ENCODE data around the gene ANTXR2. TPM values are rescaled to one million over a fixed set of nuclear protein-coding genes. Genes with fewer than 3 reads are reported as not detected.

The ANTXR2 gene
- total and polyA plus RNA-seq, 9 of the 15 experiments (the other 6 are each of a cell fraction or from before 2014, with no cell fraction given), result 10.1 to 83.8 (median 60.3) TPM

DNA sequence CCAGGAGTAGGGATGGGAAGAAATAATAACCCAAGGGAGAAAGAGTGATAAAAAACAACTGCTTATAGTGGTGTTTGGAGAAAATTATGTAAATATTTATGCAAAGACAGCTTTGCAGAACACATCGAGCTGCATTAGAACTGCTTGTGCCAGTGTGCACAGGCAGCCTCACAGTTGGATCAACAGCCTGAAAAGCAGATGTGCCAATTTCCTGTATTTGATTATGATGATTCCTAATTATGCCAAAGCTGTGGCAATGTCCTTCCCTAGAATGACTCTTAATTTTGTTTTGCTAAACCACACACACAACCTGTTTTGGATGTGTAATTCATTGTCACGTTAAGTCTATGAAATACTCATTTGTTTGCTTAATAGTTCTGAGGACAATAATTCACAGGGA, 30.6 kb upstream of the ANTXR2 start:
- in situ Hi-C loops (cut with MboI) (no loop called here), intact Hi-C loops (cut with micrococcal nuclease) (no loop called here)
- no peak overlapping the region for H2AFZ ChIP-seq (ENCODE audit: low read depth, low read length)
- no peak overlapping the region for H3K4me3 ChIP-seq
- no peak overlapping the region for H3K9ac ChIP-seq (ENCODE audit: insufficient read depth in 1 of 2, low read depth in 2 of 2, low read length in 2 of 2)
- no peak overlapping the region for H3K4me2 ChIP-seq (ENCODE audit: insufficient read depth, low read length)
- H4K20me1 ChIP-seq (replicated peaks; ENCODE audit: control insufficient read depth, insufficient read depth, low read length), result no peaks in the 10 kb centered on the region
- DNase-seq (ENCODE audit: extremely low read depth in 1 of 4, low spot score in 3 of 4) (no peak), ATAC-seq (no peak), FAIRE-seq (no peak)
- no peaks in the 10 kb centered on the region for H3K4me1 ChIP-seq (replicated peaks in 1 of 2; ENCODE audit: control insufficient read depth in 2 of 2, insufficient read depth in 2 of 2, low read length in 2 of 2)
- H3K27ac ChIP-seq (ENCODE audit: extremely low read depth, low read depth, low read length), result no peak overlapping the region
- POLR2A ChIA-PET, result no interaction called here
- TF ChIP-seq FOXM1 (IDR thresholded peaks at IDR 0.05; ENCODE audit: low read depth), result no peak
- TF ChIP-seq FOXM1 (CRISPR knock-in tag; IDR thresholded peaks at IDR 0.05; ENCODE audit: low read depth), result no peak
- TF ChIP-seq MCM3 (IDR thresholded peaks at IDR 0.05), result no peak
- TF ChIP-seq IFI16 (CRISPR knock-in tag; IDR thresholded peaks at IDR 0.05), result no peak
- TF ChIP-seq MCM5 (IDR thresholded peaks at IDR 0.05; ENCODE audit: low read depth), result no peak
- no peak for TF ChIP-seq KDM5B (IDR thresholded peaks at IDR 0.05; ENCODE audit: insufficient replicate concordance, low read depth, low read length)
- TF ChIP-seq MXD1 (CRISPR knock-in tag; IDR thresholded peaks at IDR 0.05; ENCODE audit: borderline replicate concordance, poor library complexity, severe bottlenecking), result no peak
- TF ChIP-seq ZNF384 (IDR thresholded peaks at IDR 0.05; ENCODE audit: low read depth, low read length), result no peak
- TF ChIP-seq, protein P1, sequence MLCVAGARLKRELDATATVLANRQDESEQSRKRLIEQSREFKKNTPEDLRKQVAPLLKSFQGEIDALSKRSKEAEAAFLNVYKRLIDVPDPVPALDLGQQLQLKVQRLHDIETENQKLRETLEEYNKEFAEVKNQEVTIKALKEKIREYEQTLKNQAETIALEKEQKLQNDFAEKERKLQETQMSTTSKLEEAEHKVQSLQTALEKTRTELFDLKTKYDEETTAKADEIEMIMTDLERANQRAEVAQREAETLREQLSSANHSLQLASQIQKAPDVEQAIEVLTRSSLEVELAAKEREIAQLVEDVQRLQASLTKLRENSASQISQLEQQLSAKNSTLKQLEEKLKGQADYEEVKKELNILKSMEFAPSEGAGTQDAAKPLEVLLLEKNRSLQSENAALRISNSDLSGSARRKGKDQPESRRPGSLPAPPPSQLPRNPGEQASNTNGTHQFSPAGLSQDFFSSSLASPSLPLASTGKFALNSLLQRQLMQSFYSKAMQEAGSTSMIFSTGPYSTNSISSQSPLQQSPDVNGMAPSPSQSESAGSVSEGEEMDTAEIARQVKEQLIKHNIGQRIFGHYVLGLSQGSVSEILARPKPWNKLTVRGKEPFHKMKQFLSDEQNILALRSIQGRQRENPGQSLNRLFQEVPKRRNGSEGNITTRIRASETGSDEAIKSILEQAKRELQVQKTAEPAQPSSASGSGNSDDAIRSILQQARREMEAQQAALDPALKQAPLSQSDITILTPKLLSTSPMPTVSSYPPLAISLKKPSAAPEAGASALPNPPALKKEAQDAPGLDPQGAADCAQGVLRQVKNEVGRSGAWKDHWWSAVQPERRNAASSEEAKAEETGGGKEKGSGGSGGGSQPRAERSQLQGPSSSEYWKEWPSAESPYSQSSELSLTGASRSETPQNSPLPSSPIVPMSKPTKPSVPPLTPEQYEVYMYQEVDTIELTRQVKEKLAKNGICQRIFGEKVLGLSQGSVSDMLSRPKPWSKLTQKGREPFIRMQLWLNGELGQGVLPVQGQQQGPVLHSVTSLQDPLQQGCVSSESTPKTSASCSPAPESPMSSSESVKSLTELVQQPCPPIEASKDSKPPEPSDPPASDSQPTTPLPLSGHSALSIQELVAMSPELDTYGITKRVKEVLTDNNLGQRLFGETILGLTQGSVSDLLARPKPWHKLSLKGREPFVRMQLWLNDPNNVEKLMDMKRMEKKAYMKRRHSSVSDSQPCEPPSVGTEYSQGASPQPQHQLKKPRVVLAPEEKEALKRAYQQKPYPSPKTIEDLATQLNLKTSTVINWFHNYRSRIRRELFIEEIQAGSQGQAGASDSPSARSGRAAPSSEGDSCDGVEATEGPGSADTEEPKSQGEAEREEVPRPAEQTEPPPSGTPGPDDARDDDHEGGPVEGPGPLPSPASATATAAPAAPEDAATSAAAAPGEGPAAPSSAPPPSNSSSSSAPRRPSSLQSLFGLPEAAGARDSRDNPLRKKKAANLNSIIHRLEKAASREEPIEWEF (CRISPR knock-in tag; IDR thresholded peaks at IDR 0.05), result no peak
- TF ChIP-seq ZNF23 (CRISPR knock-in tag; IDR thresholded peaks at IDR 0.05), result no peak
- no peak for TF ChIP-seq ZNF253 (CRISPR knock-in tag; conservative IDR thresholded peaks at IDR 0.05)
- TF ChIP-seq TAF9B (IDR thresholded peaks at IDR 0.05; ENCODE audit: partially characterized antibody), result no peak
- no peak for TF ChIP-seq ELK3 (CRISPR knock-in tag; IDR thresholded peaks at IDR 0.05)
- no peak for TF ChIP-seq BHLHE40 (IDR thresholded peaks at IDR 0.05; ENCODE audit: low read length)
- TF ChIP-seq, protein P2, sequence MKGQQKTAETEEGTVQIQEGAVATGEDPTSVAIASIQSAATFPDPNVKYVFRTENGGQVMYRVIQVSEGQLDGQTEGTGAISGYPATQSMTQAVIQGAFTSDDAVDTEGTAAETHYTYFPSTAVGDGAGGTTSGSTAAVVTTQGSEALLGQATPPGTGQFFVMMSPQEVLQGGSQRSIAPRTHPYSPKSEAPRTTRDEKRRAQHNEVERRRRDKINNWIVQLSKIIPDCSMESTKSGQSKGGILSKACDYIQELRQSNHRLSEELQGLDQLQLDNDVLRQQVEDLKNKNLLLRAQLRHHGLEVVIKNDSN (CRISPR knock-in tag; IDR thresholded peaks at IDR 0.05), result no peak
- no peaks in the 10 kb centered on the region for H3K27me3 ChIP-seq (ENCODE audit: control insufficient read depth in 2 of 2, insufficient read depth in 2 of 2, low read length in 2 of 2)
- CTCF ChIA-PET (ENCODE audit: low intra/inter-chr PET ratio), result no interaction called here
- no TSS peak for BruUV-seq (replicated peaks)
- H3K9me1 ChIP-seq (ENCODE audit: control insufficient read depth, insufficient read depth, low read length), result no peaks in the 10 kb centered on the region
- 85% methylated on average over 2 of the region's 2 CpGs for WGBS (ENCODE audit: insufficient coverage, low coverage, missing lambda C conversion rate)
- no peaks in the 10 kb centered on the region for H3K36me3 ChIP-seq (ENCODE audit: control insufficient read depth, insufficient read depth, low read length)
- H3K9me3 ChIP-seq (replicated peaks; ENCODE audit: control insufficient read depth, insufficient read depth, low read depth, low read length), result 0 out of 2 replicates have a peak, but pooled peaks cover 3% of the 10 kb centered on the region
- H3K79me2 ChIP-seq (ENCODE audit: control insufficient read depth, insufficient read depth, low read length), result no peaks in the 10 kb centered on the region

Measured in K562 (cell line).